ENCODE data around the gene AKT3. TPM values are rescaled to one million over a fixed set of nuclear protein-coding genes. Genes with fewer than 3 reads are reported as not detected.

AKT3 gene
- total RNA-seq, 1 donor from 2014 or later: 44.2 TPM

DNA sequence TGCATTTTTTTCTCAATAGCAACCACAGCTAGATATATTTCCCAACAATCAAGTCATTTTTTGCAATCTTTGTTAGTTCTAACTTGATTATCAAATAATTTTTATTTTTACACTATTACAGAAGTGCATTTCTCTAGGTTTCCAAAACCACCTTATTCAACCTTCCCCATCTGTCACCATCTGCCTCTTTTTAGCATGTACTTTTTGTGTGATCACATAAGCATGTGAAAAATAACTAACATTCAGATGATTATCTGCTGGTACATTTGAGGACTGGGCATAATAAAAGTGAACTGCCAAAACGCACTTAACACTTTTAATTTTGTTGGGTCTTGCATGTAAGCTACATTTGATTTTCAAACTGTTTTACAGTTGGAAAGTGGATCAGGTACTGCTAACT lies 291.5 kb downstream of the AKT3 start:
- DNase-seq (ENCODE audit: low read depth in 2 of 2): no peak

DNA sequence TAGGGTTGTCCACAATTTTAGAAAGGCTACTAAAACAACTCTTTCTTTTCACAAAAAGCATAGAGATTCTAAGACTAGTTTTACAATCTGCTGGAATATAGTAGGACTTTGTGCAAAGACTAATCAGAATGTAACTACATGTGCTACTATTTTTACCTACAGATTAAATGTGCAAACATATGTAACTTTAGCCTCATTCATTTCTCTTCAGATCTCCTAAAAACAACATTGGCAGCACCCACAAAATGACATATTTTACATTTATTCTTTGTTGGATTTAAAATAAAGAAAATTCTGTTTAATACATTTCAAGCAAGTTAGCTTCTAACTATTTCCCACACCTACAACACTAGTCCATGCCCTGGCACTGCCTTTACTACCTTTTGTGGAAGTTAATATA lies 292.2 kb downstream of the AKT3 start:
- no peak for DNase-seq (ENCODE audit: low read depth in 2 of 2)

DNA sequence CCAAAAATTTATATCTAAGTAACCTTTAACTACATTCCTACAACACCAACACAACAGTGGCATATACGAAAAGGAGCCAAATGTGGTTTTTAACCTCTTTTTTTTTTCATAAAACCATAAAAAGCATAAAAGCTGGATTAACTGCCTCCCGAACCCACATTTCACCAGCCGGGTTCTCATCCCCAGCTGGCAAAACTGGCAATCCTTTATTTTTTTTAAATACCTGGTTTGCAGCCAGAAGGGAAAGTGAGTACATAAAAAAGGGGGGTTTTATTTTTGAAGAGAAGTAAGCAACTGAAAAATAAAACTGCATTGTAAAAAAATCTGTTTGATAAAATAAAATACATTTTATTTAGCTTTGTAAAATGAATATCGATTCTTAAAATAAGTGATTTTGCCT lies 295.4 kb downstream of the AKT3 start:
- no peak for DNase-seq (ENCODE audit: low read depth in 2 of 2)

DNA sequence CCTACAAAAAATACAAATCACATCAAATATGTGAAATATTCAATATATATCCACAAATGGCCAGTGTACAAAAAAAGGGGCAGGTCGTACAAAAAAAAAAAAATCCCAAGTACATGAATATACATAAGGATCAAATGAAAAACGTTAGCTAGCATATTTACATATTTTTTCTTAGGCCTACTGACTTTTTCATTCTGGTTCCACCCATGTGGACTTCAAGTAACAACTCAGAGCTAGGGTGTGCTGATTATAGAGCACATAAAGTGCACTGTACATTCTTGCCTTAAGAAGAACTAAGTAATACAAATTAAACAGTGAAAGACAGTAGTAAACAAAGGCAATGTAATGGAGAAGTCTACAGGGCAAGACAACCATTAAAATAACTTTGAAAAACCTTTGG lies 297.0 kb downstream of the AKT3 start:
- no peak for DNase-seq (ENCODE audit: low read depth in 2 of 2)

DNA sequence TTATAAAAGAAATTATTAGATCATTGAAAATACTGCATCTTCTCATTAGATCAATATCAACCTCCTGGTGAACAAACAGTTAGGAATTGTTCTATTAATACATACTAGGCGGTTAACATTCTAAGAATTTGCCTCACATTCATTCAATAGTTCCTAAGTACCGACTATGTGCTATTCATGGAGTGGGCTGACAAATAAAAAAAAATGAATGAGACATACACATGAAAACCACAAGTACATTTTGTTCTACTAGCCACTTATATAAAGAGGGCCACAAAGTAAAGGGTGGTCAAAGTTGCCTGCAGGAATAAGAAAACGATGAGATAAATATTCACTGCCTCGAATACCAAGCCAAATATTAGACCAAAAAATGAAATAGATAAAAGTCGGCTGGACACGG lies 299.8 kb downstream of the AKT3 start:
- DNase-seq (ENCODE audit: low read depth in 2 of 2): no peak

DNA sequence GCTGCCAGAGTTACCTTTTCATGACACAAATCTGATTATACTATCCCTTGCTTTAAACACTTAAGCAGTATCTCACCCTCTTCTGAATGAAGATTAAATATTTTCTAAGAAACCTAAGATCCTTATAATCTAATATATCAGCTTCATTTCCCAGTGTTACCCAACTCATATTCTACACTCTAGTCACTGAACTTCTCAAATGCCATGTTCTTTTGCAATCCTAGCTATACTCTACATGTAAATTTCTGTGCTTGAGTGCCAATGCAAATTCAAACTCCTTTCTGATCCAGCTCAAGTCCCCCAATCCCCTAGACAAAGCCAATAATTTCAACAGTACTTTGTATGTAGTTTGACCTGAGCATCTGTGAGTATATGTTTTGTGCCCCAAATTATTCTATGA lies 300.3 kb downstream of the AKT3 start:
- no peak for DNase-seq (ENCODE audit: low read depth in 2 of 2)

DNA sequence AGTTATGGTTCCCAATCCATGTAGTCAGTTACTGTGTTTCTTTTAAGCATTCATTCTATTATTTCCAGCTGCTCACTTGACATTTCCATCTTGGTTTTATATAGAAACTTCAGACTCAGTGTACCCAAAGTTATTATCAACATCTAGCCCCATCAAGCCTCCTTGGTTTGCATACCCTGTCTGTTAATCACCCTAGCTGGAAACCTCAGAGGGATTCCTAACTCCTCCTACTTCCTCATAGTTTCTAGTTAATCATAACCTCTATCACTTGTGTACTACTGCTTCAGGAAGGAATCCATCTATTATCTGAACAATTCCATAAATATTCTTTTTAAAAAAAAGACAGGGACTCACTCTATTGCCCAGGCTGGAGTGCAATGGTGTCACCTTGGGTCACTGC lies 300.9 kb downstream of the AKT3 start:
- DNase-seq (ENCODE audit: low read depth in 2 of 2): peak in 1 of 2 donors; percentile 41

DNA sequence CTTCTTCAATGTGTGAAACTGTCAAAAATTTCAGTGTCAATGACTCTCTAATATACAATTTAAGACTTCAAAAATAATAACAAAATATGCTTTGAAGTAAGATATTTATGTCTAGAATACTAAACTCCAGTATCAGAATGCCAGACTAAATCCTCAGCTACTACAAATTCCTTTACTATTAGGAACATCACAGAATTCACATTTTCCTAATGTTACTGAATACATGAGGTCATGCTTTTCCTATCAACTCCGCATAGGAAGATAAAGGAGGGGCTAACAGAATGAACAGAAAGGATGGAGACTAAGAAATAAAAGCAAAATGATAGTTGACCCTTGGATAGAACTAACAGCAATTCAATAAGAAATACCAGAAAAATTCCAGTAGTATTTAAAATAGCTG lies 301.5 kb downstream of the AKT3 start:
- no peak for DNase-seq (ENCODE audit: low read depth in 2 of 2)

DNA sequence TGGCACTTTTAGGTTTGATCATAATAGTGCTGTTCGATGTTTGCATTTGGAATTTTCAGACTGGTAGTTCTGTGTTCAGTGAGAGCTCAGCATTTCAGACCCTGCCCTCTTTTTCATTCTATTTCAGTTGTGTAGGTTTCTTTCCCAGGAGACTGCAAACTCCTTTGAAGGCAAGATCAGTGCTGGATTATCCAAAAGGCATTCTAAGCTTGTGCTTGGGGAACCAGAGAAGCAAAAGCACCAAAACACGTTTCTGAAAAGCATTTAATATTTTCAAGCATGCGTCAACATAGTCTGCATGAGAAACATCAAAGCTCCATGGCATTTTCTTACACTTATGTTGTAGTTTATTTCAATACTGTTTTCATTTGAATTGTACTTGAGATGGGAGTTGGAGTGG lies 302.2 kb downstream of the AKT3 start:
- DNase-seq (ENCODE audit: low read depth in 2 of 2): no peak

DNA sequence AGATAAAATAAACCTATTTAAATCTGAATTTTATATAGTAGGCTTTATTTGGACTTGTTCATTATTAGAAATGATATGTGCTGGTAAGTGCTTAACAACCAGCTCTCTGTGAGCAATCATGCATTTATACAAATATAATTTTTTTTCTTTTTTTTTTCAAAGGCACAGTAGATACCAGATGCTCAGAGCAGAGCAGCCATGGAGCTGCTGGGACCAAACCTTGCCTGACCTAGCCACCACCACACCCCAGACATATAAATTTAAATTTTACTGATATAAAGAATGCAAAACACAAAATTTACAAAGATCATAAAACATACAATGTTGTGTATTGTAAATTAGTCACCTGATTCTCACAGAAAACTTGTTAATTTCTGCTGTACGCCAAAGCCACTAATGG lies 303.6 kb downstream of the AKT3 start:
- no peak for DNase-seq (ENCODE audit: low read depth in 2 of 2)

DNA sequence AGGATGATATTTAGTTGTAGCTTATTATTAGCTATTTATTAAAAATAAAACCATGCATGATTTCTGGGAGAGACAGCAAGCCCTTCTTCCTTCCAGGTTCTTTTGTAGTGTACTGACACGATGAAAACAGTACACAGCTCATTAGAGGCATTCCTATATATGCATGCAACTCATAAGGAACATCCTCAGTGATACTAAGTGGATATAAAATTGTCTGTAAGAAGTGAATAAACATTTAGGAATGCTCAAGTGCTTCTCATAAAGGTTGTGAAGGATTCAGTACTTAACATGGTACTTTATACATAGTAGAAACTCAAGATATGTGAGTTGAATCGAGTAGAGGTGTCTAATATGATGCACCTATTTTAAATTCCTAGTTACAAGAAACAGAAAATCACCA lies 306.5 kb downstream of the AKT3 start:
- DNase-seq (ENCODE audit: low read depth in 2 of 2): no peak

DNA sequence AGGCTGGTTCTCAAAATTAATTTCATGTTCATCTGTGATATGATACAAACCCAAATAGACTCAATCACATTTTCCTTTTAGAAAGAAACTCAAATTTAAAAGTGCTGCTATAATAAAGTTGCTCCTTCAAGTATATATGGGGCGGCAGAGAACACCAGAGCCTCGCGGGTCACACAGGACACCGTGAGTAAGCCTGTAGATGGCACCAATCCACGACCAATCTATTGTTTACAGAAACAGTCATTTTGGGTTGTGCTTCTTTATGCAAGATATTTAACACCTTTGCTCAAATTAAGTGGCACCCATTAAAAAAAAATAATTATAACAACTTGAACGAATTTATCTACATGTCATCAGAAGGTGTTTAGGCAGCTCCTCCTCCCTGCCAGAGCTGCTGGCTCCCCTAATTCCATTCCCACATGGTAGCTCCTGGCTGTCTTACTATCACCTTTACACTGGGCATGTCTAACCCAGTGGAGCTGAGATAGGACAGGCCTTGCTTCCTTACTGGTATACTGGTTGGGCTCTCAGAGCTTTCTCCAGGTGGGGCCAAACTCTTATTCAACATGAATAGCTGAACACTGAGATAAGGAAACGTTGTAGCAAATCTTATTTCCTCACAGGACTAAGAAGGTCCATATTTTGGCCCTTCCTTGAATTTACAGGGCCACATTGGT lies 307.2 kb downstream of the AKT3 start:
- DNase-seq (ENCODE audit: low read depth in 2 of 2): peak in 1 of 2 donors; percentile 13

DNA sequence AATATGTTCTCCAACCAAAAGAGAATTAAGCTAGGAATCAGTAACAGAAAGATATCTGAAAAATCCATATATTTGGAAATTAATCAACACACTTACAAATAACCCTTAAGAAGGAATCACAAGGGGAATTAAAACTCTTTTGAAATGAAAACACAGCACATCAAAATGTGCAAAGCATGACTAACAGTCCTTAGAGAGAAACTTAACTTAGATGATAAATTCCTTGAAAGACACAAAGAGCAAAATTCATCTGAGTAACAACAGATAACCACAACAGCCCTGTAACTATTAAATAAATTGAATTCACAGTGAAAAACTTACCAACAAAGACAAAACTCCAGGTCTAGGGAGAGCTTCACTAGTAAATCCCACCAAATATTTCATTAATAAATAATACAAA lies 310.4 kb downstream of the AKT3 start:
- DNase-seq (ENCODE audit: low read depth in 2 of 2): no peak

DNA sequence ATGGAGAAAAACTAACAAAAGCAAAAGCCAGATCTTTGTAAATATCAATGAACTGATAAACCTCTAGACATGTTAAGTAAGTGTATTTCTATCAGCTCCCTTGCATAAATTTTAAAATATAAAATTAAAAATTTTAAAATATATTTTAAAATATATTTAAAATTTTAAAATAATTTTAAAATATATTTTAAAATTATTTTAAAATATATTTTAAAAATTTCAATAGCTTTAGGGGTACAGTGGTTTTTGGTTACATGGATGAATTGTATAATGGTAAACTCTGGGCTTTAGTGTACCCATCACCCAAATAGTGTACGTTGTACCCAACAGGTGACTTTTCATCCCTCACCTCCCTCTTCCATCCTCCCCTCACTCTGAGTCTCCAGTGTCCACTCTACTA lies 315.0 kb downstream of the AKT3 start:
- no peak for DNase-seq (ENCODE audit: low read depth in 2 of 2)

DNA sequence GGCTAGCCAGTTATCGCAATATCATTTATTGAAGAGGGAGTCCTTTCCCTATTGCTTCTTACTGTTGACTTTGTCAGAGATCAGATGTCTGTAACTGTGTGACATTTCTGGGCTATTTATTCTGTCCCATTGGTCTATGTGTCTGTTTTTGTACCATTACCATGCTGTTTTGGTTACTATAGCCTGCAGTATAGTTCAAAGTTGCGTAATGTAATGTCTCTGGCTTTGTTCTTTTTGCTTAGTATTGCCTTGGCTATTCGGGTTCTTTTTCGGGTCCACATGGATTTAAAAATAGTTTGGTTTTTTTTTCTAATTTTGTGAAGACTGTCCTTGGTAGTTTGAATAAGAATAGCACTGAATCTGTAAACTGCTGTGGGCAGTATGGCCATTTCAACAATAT lies 320.5 kb downstream of the AKT3 start:
- no peak for DNase-seq (ENCODE audit: low read depth in 2 of 2)

DNA sequence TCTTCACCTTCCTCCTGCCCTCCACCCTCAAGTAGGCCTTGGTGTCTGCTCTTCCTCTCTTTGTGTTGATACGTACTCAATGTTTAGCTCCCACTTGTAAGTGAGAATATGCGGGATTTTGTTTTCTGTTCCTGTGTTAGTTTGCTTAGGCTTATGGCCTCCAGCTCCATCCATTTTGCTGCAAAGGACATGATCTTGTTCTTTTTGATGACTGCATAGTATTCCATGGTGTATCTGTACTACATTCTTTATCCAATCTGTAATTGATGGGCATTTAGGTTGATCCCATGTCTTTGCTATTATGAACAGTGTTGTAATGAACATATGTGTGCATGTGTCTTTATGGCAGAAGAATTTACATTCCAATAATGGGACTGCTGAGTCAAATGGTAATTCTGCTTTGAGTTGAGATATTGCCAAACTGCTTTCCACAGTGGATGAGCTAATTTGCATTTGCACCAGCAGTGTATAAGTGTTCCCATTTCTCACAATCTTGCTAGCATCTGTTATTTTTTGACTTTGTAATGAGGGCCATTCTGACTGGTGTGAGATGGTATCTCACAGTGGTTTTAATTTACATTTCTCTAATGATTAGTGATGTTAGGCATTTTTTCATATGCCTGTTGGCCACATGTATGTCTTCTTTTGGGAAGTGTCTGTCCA lies 321.5 kb downstream of the AKT3 start:
- no peak for DNase-seq (ENCODE audit: low read depth in 2 of 2)

DNA sequence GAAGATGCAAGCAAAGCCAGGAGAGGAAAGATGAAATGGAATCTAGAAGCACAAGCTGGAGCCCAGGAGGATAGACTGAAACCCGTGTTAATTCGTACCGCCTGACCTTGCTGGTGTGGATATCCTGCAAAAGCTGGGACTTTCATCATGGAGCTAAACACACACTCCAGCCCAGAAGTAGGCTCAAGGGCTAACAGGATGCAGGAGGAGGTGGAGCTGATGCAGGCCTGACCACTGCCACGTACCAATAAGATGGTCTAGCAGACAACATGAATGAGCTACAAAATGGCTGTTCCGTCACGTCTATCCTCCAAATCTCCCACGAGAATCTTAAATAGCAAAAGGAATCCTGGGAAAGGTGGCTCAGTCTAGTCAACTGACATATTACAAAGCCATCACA lies 323.9 kb downstream of the AKT3 start:
- no peak for DNase-seq (ENCODE audit: low read depth in 2 of 2)

DNA sequence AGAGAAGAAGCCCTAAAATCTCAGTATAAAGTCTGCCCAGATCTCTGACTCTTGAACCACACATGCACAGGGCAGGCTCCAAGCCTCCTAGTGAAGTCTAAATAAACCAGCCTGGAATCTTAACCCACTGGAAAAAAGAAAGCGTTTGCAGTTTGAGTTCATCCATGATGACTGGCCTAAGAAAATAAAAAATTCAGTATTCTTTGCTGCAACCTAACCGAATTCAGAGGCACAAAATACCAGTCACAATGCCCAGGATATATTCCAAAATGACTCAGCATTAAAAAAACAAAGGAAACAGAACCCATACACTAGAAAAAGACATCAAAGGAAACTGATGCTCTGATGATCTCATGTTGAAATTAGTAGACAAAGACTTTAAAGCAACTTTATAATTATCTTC lies 325.0 kb downstream of the AKT3 start:
- DNase-seq (ENCODE audit: low read depth in 2 of 2): peak; percentile 83 to 85

DNA sequence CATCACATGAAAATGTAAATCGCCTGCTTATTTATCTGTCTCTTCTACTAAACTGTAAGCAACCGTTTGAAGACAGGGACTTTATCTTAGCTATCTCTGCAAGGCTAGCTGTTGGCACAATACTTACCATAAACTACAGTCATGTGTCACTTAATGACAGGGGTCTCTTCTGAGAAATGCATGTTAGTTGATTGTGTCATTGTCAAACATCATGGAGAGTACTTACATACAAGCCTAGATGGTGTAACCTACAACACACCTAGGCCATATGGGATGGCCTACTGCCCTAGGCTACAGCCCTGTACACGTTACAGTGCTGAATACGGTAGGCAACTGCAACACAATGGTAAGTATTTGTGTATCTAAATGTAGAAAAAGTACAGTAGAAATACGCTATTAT lies 326.3 kb downstream of the AKT3 start:
- no peak for DNase-seq (ENCODE audit: low read depth in 2 of 2)

DNA sequence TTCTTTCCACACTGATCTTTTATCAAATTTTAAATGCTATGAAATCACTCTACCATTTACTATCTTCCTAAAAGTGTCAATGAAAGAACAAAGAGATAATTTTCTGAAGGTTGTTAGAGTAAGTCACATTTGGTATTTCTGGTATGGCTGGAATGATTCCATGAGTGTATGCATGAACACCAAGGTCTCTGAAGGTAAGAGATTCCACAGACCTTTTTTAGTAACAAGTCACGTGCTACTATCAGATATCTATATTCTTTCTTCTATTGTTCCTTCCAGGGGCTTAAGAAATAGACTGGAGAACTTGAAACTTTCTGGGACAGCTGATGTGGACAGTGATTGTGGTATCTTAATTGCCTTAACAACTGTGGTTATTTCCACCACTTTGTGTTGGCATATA lies 329.2 kb downstream of the AKT3 start:
- no peak for DNase-seq (ENCODE audit: low read depth in 2 of 2)

DNA sequence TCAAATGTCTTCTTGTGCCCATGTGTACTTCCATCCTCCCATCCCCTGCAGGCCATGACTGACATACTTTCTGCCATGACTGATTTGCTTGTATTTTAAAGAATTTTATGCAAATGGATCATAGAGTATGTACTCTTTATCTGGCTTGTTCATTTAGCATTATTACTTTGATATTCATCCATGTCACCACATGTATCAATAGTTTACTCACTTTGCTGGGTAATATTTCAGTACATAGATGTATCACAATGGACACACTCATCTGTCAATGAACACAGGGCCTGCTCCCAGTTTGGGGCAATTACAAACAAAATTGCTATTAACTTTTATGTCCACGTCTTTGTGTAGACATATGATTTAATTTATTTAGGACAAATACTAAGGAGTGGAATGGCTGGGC lies 335.1 kb downstream of the AKT3 start:
- no peak for DNase-seq (ENCODE audit: low read depth in 2 of 2)

DNA sequence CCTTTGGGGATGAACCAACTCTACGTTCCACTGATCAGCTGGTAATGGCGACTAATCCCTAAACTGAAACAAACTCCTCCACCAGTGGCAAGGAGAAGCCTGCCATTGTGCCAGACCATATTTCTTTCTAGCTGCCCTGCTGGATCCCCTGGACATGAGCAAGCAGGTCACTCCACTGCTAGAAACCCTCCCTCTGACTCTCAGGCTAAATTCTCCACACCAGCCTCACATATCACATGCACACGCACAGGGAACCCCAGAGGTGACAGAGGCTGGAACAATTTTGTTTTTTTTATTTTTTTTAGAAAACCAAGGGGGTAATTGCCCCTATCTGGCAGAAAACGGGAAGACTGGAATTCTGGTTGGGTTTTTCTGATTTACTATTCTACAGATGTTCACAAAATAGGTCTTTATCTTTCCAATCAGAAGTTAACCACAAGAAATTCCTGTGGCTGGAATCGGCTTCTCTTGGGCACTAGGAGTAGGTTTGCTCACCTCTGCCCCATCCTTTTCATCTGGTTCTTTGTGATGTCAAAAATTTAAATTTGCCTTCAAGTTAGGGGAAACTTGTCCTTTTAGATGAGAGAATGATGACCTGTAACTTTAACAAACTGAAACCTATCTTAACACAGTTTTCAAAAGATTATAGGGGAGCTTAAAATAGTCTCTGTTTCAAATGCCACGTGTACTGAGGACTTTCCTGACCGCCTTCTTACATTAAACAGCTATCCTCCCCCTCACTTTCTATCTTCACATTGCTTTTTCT lies 336.1 kb downstream of the AKT3 start:
- DNase-seq (ENCODE audit: low read depth in 2 of 2): no peak

DNA sequence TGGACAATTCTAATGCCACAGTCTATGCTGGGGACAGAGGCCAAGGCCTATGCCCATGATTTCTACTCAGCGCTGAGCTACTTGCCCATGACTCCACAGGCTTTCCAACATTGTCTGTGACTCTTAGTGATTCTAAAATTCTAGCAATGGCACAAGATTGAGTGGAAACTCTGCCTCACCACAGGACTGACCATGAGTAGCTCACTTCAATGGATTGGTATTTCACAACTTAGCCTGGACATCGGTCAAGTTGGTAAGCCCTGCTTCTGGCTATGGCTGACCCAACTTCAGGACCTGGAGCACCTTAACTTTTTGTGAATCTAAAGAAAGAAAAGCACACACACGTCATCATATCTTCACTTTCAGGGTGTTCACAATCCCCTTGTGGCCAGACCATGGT lies 339.1 kb downstream of the AKT3 start:
- DNase-seq (ENCODE audit: low read depth in 2 of 2): no peak

Data from lung microvascular endothelial cell (primary cell).